HepG2 (cell line): Measurements from ENCODE around the gene ABHD6. TPM values are rescaled to one million over a fixed set of nuclear protein-coding genes. Genes with fewer than 3 reads are reported as not detected.
A peak's percentile ranks its signal among the peaks of the same experiment; 100 is the strongest.

ENCODE experiments used
- FOXK2 ChIP-seq: fragments of 450-650 bp; IDR thresholded peaks from 2 replicates; pipeline ENCODE4 v1.6.1; 2016
- GLI4 ChIP-seq: sonication (generic); formaldehyde crosslinking; IDR thresholded peaks from 2 replicates; pipeline ENCODE4 v1.5.1; 2020; ENCODE audit warnings: missing genetic modification reagents, mild to moderate bottlenecking, moderate library complexity, borderline replicate concordance
- IRX3 ChIP-seq: sonication (generic); formaldehyde crosslinking; IDR thresholded peaks from 2 replicates; pipeline ENCODE4 v1.8.1; 2023; ENCODE audit warnings: mild to moderate bottlenecking, low read depth, missing genetic modification reagents, borderline replicate concordance
- KMT2A ChIP-seq: sonication (generic); formaldehyde crosslinking; IDR thresholded peaks from 2 replicates; pipeline ENCODE4 v1.4.0; 2020; ENCODE audit warnings: missing genetic modification reagents
- PRPF4 ChIP-seq: fragments of 200-400 bp; formaldehyde crosslinking; IDR thresholded peaks from 2 replicates; pipeline ENCODE4 v1.6.1; 2016; ENCODE audit warnings: low read length, low read depth; ENCODE audit not compliant: poor library complexity, severe bottlenecking
- TARDBP ChIP-seq: sonication (generic); formaldehyde crosslinking; IDR thresholded peaks from 2 replicates; pipeline ENCODE4 v1.8.0; 2022; ENCODE audit warnings: mild to moderate bottlenecking, missing genetic modification reagents
- TBL1XR1 ChIP-seq: fragments of 150-350 bp; IDR thresholded peaks from 2 replicates; pipeline ENCODE4 v1.6.1; 2014; ENCODE audit warnings: borderline replicate concordance, low read length; ENCODE audit not compliant: partially characterized antibody
- TERF1 ChIP-seq: sonication (generic); formaldehyde crosslinking; IDR thresholded peaks from 2 replicates; pipeline ENCODE4 v1.8.0; 2022; ENCODE audit warnings: mild to moderate bottlenecking, missing genetic modification reagents, moderate library complexity
- TMF1 ChIP-seq: sonication (generic); formaldehyde crosslinking; IDR thresholded peaks from 2 replicates; pipeline ENCODE4 v1.8.1; 2022; ENCODE audit warnings: low read depth, missing genetic modification reagents
- YY1 ChIP-seq: IDR thresholded peaks from 2 replicates; pipeline ENCODE4 v1.6.1; 2011; ENCODE audit warnings: low read length, low read depth, moderate library complexity, mild to moderate bottlenecking; ENCODE audit not compliant: insufficient read depth, insufficient replicate concordance
- ZNF33A ChIP-seq: sonication (generic); formaldehyde crosslinking; IDR thresholded peaks from 2 replicates; pipeline ENCODE4 v1.5.1; 2020; ENCODE audit warnings: missing genetic modification reagents, mild to moderate bottlenecking, moderate library complexity, borderline replicate concordance
- ZNF350 ChIP-seq: sonication (generic); formaldehyde crosslinking; IDR thresholded peaks from 2 replicates; pipeline ENCODE4 v1.4.0; 2020; ENCODE audit warnings: mild to moderate bottlenecking, low read depth, missing genetic modification reagents, borderline replicate concordance
- ZNF446 ChIP-seq: sonication (generic); formaldehyde crosslinking; IDR thresholded peaks from 2 replicates; pipeline ENCODE4 v1.5.0; 2020; ENCODE audit warnings: mild to moderate bottlenecking, missing genetic modification reagents
- ZNF609 ChIP-seq: sonication (generic); formaldehyde crosslinking; IDR thresholded peaks from 2 replicates; pipeline ENCODE4 v1.4.0; 2020; ENCODE audit warnings: mild to moderate bottlenecking, missing genetic modification reagents, borderline replicate concordance
- ZNF614 ChIP-seq: IDR thresholded peaks from 2 replicates; pipeline ENCODE4 v1.6.1; 2018; ENCODE audit warnings: missing biosample characterization, missing genetic modification reagents, inconsistent platforms, borderline replicate concordance
- ZNF891 ChIP-seq: sonication (generic); formaldehyde crosslinking; IDR thresholded peaks from 2 replicates; pipeline ENCODE4 v1.5.0; 2020; ENCODE audit warnings: mild to moderate bottlenecking, missing genetic modification reagents
- polyA plus RNA-seq, 8 experiments: library from polyadenylated mRNA; depleted of rRNA in 3 of 8; stranded (reverse) in 7 of 8; unstranded in 1 of 8; fragments of >200 nt; fragmentation: Illumina TruSeq in 4 of 8; extraction: Trizol in 4 of 8; gene quantifications; 2 replicates each; pipeline versions ENCODE4 v1.2.1 to v1.2.3, GENCODE V29; 2011 to 2016; ENCODE audit warnings: low read depth in 4 of 8, missing spikeins in 1 of 8, mixed read lengths in 1 of 8; ENCODE audit not compliant: insufficient read depth in 1 of 8
- total RNA-seq, 5 experiments: library from RNA; depleted of rRNA; stranded (reverse); fragments of >200 nt; fragmentation: Illumina TruSeq; extraction: Trizol; gene quantifications; 2 replicates each; pipeline ENCODE4 v1.2.3, GENCODE V29; 2016; ENCODE audit warnings: low read depth in 1 of 5
- TF ChIP-seq, protein P1 (sequence below): IDR thresholded peaks from 2 replicates; pipeline ENCODE4 v1.6.1; 2016; ENCODE audit warnings: low read depth, borderline replicate concordance
- TF ChIP-seq, protein P2 (sequence below): sonication (generic); formaldehyde crosslinking; IDR thresholded peaks from 2 replicates; pipeline ENCODE4 v1.8.0; 2022; ENCODE audit warnings: mild to moderate bottlenecking, missing genetic modification reagents; ENCODE audit not compliant: insufficient replicate concordance
- TF ChIP-seq, protein P3 (sequence below): sonication (generic); formaldehyde crosslinking; IDR thresholded peaks from 2 replicates; pipeline ENCODE4 v1.5.1; 2020; ENCODE audit warnings: mild to moderate bottlenecking, moderate library complexity, missing genetic modification reagents

The ABHD6 gene
- total and polyA plus RNA-seq, 2 of the 13 experiments (the other 11 are each of a cell fraction or from before 2014, with no cell fraction given), result 9.0 to 17.2 TPM

GRCh38 chr3:58217209-58217811 is 20.3 kb upstream of the ABHD6 start (continued):
- TF ChIP-seq TERF1 (CRISPR knock-in tag), result no peak
- TF ChIP-seq, protein P1, sequence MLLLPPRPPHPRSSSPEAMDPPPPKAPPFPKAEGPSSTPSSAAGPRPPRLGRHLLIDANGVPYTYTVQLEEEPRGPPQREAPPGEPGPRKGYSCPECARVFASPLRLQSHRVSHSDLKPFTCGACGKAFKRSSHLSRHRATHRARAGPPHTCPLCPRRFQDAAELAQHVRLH, result peak; percentile 83; the same call in 1 of the 2 replicates
- no peak for TF ChIP-seq GLI4 (CRISPR knock-in tag)
- no peak for TF ChIP-seq TMF1 (CRISPR knock-in tag)
- no peak for TF ChIP-seq ZNF33A (CRISPR knock-in tag)
- 0 out of 2 replicates have a peak, but pooled peaks have one; percentile 42 for TF ChIP-seq ZNF614 (CRISPR knock-in tag)
- TF ChIP-seq PRPF4, result no peak
- peak; percentile 80; the same call in 1 of the 2 replicates for TF ChIP-seq ZNF350 (CRISPR knock-in tag)
- peak; percentile 38; the same call in 1 of the 2 replicates for TF ChIP-seq TARDBP (CRISPR knock-in tag)
- peak; percentile 16 for TF ChIP-seq YY1
- TF ChIP-seq ZNF891 (CRISPR knock-in tag), result peak; percentile 90
- no peak for TF ChIP-seq FOXK2
- TF ChIP-seq, protein P2, sequence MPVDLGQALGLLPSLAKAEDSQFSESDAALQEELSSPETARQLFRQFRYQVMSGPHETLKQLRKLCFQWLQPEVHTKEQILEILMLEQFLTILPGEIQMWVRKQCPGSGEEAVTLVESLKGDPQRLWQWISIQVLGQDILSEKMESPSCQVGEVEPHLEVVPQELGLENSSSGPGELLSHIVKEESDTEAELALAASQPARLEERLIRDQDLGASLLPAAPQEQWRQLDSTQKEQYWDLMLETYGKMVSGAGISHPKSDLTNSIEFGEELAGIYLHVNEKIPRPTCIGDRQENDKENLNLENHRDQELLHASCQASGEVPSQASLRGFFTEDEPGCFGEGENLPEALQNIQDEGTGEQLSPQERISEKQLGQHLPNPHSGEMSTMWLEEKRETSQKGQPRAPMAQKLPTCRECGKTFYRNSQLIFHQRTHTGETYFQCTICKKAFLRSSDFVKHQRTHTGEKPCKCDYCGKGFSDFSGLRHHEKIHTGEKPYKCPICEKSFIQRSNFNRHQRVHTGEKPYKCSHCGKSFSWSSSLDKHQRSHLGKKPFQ (CRISPR knock-in tag), result no peak
- no peak for TF ChIP-seq TBL1XR1
- no peak for TF ChIP-seq ZNF446
- no peak for TF ChIP-seq IRX3 (CRISPR knock-in tag)
- TF ChIP-seq, protein P3, sequence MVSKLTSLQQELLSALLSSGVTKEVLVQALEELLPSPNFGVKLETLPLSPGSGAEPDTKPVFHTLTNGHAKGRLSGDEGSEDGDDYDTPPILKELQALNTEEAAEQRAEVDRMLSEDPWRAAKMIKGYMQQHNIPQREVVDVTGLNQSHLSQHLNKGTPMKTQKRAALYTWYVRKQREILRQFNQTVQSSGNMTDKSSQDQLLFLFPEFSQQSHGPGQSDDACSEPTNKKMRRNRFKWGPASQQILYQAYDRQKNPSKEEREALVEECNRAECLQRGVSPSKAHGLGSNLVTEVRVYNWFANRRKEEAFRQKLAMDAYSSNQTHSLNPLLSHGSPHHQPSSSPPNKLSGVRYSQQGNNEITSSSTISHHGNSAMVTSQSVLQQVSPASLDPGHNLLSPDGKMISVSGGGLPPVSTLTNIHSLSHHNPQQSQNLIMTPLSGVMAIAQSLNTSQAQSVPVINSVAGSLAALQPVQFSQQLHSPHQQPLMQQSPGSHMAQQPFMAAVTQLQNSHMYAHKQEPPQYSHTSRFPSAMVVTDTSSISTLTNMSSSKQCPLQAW (CRISPR knock-in tag), result peak; percentile 80
- peak; percentile 64 for TF ChIP-seq ZNF609 (CRISPR knock-in tag)
- no peak; the same call in 1 of the 2 replicates for TF ChIP-seq KMT2A (CRISPR knock-in tag)
